GM04503 (cell line): Measurements from ENCODE around the gene SDK1.
"Not testable (repeated sequence)": the region's sequence is repeated elsewhere in the genome, so short reads cannot be mapped to it uniquely, and the experiment has no call there.

ENCODE experiments used
- DNase-seq: peaks from one replicate; pipeline ENCODE4 v3.0.0-alpha.2; 2012; ENCODE audit warnings: low read depth

Gene SDK1

DNA sequence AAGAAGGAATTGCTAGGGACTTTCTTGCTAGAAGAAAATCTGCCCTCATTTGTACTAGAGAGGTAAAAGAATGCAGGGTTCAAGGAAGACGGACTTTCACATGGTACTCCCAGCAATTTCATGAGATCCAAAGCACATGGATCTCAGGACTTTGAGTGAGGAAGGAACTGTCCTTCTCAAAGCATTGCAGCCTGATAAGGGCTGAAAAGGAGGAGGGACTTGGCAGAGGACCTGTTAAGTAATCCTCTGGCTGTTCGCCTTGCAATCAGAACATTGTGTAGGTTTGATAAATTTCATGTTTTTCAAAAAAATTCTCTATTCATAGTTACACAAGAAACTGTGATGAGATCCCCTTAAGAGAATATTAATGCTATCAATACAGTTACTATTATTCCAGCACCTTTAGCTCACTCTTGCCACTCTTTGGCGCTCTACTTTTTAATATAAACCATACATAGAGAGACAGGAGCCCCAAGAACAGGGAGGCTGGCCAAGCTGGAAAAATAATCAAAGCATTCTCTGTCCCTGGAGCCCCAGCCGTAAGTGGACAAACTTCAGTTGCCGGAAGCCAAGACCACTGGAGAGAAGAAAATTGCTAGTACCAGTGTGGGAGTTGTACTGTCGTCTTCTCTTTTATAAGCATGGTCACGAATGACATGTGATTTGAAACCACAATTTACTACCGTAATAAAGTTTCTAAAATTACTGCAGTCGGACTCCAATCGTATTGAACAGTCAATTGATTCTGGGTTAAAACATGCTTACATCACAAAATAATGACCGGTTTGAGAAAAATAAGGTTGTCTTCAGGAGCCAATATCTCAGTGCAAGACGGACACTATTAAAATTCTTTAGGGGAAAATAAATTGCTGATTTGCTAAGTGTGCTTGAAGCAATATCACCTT, 424.4 kb downstream of the SDK1 start:
- no peak for DNase-seq

DNA sequence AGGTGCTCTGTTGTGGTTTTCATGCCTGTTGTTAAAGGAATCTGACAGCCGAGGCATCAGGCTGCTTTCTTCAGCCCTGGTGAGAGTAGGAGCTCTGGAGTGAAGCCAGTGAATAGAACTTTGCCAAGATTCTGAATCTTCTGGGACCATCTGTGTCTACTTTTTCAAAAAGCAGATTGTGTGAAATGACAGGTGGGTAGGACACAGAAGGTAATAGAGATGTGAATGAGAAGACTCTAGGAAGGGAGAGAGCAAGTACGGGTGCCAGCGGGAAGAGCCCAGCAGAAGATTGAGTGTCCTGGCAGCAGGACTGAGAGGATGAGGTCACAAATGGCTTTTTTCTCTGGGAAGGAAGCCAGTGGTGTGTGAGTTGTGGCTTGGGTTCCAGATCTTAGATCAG, 429.2 kb downstream of the SDK1 start:
- no peak for DNase-seq

DNA sequence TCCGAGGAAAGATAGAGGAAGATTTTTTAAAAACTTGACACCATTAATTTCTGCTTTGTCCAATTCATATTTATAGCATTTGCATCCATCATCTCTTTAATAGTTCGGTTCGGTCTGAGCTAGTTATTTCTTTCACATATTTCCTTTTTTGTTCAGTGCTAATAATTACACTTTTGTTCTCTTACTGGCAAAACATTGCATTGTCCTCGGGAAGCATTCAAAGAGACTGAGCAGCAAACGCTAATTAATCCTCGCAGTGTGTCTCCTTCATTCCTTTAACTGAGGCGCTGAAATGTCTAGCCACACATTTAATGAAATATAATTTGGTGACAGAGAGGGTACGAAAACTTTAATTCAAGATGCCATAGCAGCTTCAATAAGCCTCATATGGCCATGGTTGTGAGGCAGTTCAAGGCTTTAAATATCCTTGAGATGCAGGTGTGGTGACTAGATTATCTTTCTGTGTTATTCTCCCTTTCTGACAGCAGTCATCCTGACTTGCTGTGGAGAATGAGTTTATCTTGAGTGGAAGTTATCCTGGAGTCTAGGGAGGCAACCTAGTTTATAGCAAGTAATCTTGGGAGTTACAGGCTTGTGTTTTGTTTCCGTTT, 431.4 kb downstream of the SDK1 start:
- DNase-seq: no peak

DNA sequence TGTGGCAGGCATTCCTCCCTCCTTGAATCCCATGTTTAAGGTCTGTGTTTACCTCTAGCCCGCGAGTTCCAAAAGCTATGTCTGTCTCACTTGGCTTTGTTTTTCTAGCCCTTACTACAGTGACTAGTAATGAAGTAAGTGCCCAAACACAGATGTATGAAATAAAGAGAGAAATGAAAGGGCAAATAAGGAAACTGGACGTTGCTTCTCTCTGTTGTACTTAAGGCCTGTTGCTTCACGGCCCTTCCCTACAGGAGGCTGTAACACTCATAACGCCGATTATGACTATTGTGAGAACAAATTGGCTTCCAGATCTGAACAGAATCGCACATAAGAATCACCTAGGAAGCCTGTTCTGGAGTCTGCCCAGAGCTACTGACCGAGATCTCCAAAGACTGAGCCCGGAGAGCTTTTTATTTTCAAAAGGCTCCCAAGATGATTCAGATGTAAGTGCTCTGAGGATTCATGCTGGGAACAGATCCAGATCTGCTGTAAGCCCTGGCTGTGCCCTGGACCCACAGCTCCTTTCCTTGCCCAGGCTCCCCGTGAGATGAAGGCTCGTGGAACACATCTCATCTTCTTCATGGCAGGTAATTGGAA, 432.6 kb downstream of the SDK1 start:
- no peak for DNase-seq

DNA sequence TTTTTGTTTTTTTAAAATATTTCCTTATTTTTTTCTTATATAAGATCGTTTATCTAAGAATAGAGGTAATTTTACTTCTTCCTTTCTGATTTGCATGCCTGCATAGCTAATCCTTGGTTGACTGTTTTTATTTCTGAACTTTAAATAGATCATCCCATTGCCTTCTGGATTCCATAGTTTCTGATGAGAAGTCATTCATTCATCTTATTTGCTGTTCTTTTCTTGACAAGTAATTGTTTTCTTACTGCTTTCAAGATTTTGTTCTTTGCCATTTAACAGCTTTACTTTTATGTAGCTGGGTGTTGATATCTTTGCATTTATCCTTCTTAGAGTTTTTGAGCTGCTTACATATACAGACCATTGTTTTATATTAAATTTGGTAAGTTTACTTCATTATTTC, 437.9 kb downstream of the SDK1 start:
- DNase-seq: no peak

DNA sequence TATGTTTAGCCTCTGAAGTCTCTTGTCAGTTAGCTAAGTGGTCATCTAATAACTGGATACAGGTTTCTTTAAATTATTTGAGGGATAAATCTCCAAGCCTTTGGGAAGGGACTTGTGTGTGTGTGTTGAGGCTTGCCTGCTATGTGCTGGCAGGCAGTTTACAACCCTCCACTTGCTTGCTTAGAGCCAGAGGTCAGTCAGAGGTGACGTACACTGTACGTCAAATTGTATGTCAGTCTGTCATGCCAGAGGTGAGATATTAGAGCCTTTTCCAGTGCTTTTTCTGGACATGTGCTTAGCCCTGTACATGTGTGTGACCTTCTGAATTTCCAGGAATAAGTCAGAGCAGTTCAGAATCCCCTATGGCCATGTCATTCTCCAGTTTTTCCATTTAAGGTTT, 438.9 kb downstream of the SDK1 start:
- DNase-seq: no peak

DNA sequence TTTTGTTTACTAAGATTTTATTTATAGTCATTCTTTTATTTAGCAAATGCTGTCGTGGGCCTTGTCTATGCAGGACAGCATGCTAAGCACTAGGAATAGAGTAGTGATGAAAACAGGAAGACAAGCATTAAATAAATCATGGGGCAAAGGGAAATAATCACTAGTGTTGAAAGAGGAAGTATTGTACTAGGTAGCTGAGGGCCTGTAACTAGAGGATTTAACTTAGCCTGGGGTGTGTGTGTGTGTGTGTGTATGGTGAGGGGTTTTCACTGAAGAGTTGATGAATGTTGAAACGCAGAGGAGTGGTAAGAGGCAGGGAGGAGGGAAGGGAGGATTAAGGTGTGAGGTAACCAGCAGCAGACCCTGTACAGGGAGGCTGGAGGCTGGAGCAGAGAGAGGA, 446.4 kb downstream of the SDK1 start:
- no peak for DNase-seq

DNA sequence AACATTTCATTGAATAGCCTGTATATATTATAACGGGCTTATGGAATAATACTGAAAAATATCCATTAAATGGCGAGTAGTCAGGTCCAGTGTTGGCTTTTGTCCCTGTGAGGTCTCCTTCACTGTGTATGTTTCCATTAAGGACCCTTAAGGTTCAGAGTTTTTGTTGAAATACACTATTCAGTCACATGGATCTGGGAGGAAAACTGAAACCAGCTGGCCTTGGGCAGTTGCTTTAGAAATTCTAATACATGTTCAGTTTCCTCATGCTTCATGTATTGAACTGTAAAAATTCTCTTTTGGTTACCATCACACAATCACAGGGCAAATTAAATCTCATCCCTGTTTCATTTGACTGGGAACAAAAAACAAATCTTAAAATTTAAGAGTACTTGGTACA, 447.3 kb downstream of the SDK1 start:
- DNase-seq: no peak

DNA sequence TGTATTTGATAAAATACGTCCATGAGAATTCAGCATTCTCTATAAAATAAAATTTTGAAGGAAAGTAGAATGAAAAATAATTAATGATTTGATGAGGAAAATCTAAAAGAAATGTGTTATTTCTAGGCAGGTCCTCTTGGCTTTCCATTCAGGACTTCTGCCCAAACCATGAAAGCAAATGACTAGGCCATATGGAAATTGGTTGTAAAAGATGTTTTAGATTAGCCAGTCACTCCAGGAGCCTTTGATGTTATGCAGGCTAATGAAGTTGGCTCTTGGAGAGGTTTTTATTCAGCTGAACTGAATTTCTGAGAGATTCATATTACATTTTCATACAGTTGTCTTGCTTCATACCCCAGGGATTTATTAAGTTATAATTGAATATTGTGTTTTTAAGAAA, 452.8 kb downstream of the SDK1 start:
- DNase-seq: no peak

DNA sequence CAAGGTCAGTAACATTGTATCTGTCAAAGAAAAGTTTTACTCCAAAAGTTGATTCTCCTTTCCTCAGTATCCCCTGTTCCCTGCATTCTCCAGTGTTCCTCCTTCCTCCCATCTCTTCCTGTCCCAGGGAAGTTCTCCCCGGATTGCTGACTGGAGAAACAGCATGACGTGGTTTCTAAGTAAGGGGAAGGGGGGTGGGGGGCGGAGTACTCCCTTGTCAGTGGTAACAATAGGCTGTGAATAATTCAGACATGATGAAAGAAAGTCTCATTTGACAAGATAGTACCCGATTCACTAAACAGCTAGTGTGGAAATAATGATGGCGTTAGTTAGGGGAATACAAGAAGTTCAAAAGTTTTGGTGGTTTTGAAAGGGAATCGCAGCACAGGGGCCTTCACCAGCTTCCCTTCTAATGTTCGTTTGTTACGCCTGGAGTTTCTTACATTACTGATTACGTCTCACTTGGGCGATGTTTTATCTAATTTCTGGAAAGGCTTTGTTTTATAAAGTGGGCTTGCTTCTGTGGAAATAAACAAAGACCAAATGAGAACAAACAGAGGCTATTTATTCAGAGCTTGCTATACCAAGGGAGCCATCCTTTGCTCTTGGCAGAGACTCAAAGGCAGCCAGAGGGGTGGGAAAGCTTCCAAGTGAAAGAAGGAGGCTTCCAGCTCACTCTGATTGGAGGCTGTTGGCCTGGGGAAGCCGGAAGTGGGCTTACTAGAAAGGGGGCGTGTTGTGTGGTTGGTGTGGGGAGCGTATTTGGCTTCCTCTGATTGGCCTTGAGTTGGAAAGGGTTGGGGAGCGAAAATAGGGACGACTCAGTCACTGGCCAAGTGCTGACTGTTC, 453.7 kb downstream of the SDK1 start:
- DNase-seq: no peak

DNA sequence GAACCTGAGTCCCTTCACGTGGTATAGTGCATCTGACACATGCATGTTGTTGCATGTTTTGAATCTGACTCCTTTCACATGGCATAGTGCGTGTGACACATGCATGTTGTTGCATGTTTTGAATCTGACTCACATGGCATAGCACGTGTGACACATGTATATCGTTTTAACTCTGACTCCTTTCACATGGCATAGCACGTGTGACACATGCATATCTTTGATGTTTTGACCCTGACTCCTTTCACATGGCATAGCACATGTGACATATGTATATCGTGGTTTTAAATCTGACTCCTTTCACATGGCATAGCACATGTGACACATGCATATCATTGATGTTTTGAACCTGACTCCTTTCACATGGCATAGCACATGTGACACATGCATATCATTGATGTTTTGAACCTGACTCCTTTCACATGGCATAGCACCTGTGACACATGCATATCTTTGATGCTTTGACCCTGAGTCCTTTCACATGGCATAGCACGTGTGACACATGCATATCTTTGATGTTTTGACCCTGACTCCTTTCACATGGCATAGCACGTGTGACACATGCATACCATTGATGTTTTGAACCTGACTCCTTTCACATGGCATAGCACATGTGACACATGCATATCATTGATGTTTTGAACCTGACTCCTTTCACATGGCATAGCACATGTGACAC, 454.9 kb downstream of the SDK1 start:
- DNase-seq: not testable (repeated sequence)

DNA sequence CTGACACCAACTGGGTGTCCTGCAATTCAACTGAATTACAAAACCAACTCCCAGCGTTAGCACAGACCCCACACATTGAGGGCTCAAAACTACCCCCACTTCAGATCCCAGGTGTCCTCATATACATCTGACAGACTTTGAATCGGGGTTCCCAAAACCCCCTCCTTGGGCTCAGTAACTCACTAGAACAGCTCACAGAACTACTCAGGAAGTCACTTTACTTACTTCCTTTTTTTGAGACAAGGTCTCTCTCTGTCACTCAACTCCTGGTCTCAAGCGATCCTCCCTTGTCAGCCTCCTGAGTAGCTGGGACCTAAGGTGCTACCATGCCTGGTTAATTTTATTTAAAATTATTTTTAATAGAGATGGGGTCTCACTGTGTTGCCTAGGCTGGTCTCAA, 456.0 kb downstream of the SDK1 start:
- no peak for DNase-seq

DNA sequence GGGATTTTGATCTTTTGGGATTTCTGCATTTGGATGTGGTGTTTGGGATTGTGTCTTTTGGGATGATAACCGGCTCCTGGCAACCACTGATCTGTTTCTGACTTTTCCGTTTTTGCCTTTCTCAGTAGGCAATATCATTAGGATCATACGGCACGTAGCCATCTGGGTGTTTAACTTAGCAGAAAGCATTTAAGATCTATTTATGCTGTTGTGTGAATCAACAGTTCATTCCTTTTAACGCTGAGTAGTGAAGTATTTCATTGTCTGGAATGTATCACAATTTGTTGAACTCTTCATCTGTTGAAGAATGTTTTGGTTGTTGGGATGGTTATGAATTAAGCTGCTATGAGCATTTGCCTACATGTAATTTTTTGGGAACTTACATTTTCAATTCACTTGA, 459.6 kb downstream of the SDK1 start:
- DNase-seq: no peak

DNA sequence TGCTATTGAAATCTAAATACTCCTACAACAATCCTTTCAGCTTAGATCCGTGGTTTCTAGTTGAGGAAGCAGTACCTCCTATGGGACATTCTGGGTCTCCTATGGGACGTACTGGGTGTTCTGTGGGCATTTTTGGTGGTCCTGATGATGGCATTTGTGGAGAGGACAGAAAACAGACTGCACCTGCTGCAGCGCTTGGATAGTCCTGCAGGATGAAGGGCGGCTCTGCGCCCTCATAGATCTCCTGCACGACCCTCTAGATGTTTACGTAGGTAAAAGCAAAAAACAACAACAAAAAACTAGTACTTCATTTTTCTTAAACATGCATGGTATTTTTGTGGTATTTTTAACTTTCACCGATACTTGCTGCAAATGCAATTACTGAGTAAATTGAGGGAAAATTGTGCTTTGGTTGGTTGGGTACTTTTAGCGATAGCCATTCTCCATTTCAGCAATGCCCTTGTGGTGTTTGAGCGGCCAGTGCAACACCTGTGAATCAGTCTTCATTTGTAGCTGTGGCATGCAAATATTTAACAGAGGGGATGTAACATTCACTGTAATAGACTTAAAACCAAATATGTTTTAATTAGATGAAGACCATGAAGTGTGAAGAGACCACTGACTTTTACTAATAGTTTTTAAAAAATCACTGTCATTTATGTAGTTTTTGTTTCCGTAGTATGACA, 461.2 kb downstream of the SDK1 start:
- no peak for DNase-seq

DNA sequence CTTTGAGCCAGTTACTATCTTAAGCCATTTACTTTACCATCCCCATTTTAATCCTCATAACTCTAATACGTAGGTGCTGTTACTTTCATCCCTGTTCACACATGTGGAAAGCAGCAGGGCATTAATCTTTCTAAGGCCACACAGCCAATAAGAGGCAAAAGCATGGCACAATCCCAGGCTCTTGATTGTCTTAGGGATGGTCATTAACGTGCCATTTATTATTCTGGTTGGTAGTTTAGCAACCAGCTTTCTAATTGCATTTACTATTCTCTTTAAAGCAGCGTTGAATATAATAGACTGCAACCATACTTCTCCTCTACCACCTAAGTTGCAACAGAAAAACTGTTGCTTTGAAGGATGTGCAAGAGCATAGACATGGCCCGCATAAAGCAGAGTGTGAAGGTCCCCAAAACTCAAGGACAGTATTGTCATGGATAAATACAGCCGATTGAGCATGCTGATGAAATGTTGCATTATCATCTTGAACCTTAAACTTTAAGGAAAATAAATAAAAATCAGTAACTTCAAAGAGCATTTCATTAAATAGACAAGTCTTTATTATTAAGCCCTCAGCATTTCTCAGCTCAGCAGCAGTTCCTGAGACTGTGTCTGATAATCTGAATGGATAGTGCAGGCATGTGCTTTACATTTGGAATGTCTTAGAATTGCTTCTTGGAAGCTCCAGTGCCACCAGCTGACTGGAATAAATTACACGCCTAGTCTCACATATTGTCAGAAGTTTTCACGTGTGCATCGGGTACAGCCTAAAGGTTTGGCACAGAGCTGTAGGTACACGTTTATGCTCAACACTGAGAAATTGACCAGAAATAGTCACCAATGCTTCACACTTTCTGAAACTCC, 467.1 kb downstream of the SDK1 start:
- no peak for DNase-seq

DNA sequence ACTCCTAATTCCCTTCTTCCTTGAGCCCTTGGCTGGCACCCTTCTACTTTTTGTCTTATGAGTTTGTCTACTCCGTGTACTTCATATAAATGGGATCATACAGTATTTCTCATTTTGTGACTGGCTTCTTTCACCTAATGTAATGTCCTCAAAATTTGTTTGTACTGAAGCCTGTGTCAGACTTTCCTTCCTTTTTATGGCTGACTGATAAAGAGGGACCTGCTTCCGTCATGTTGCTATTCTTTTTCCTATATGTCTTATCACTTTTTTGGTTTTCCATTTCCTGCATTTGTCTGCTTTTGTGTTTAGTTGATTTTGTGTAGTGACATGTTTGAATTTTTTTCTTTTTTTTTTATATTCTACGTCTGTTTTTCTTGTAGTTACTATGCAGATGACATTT, 470.9 kb downstream of the SDK1 start:
- no peak for DNase-seq

DNA sequence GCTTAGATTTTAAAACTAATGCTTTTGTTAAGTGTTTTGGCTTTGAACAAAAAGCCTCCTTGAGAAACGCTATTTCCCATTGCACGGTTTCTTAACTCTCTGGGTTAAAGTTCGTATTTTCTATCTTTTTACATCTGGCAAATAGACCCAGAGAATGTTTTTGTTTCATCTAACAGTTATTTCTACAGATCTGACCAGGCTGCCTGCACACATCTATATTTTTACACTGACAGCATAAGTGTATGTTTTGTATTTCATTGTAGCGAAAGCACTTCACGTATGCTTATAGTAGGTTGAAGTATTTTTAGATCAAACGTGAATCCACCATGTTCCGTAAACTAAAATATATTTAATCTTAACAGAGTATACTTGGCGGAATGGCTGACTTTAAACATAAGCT, 477.3 kb downstream of the SDK1 start:
- no peak for DNase-seq

DNA sequence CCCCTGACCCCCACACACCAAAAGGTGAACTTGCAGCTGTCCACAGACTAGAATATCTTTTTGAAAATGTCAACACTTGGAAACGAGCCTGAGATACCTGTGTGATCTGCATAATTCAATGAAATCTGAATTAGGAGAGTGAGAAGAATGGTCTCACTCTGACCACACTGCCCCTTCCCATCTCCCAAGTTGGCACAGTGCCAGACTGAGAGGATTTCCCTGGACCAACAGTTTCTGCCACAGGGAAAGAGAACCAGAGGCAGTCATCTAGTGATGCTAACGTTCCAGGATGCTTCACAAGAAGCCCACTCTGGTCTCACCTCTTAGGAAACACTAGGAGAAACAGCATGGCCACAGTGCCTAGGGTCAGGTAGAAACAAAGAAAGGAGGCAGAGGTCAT, 479.0 kb downstream of the SDK1 start:
- no peak for DNase-seq

DNA sequence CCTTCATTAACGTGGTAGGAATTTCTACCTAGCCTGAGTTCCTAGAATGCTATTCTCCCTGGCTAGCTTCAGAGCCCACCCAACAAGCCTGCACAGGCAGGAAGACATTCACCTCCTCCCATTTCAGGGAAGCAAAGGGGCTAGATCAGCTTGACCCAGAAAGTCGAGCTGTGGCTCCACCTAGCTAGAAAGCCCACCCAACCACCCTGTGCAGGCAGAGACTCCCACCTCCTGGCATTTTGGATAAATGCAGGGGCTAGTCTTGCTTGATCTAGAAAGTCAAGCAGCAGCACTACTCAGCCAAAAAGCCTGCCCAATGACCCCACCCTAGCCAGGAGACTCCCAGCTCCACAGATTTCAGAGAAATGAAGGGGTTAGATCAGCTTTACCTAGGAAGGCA, 479.5 kb downstream of the SDK1 start:
- DNase-seq: no peak

DNA sequence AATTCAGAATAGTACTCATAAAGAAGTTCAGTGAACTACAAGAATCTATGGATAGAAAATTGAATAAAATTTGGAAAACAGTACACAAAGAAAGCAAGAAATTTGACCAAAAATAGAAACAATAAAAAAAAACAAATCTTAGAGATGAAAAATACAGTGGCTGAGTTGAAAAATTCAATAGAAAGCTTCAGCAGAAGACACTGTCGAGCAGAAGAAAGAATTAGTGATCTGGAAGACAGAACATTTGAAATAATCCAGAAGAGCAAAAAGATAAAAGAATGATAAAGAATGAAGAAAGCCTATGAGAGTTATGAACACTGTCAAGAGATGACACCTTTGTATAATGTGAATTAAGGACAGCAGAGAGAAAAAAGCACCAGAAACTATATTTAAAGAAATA, 480.6 kb downstream of the SDK1 start:
- no peak for DNase-seq
